ENCODE measurements around the gene OR4N5.
"Not testable (repeated sequence)": the region's sequence is repeated elsewhere in the genome, so short reads cannot be mapped to it uniquely, and the experiment has no call there.

Gene OR4N5, protein sequence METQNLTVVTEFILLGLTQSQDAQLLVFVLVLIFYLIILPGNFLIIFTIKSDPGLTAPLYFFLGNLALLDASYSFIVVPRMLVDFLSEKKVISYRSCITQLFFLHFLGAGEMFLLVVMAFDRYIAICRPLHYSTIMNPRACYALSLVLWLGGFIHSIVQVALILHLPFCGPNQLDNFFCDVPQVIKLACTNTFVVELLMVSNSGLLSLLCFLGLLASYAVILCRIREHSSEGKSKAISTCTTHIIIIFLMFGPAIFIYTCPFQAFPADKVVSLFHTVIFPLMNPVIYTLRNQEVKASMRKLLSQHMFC

GRCh38 chr14:20138520-20138919, at the start of gene OR4N5:
Gene OR4N5 (plus strand): TSS chr14:20138820. CDS start chr14:20143736, 4,916 bp downstream.
- DNase-seq (ENCODE audit: extremely low read depth in 1 of 2, low read depth in 1 of 2) = no peak

DNA sequence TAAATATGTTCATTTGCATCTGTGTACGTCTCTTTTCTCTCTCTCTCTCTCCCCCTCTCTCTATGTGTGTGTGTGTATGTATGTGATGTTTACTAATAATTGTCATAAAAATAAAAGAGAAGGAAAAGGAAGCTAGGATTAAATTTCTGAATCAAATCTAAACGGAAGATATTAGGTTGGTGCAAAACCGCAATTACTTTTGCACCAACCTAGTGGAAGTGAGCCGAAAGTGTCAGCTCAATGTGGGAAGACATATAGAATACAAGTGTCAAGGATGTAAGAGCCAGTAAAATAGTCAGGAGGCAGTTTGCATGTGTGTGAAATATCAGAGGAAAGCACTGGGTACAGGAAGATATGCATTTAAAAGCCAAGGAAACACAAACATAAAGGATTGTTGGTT, 46.6 kb upstream of the OR4N5 start:
- DNase-seq (ENCODE audit: extremely low read depth in 1 of 2, low read depth in 1 of 2) = no peak

DNA sequence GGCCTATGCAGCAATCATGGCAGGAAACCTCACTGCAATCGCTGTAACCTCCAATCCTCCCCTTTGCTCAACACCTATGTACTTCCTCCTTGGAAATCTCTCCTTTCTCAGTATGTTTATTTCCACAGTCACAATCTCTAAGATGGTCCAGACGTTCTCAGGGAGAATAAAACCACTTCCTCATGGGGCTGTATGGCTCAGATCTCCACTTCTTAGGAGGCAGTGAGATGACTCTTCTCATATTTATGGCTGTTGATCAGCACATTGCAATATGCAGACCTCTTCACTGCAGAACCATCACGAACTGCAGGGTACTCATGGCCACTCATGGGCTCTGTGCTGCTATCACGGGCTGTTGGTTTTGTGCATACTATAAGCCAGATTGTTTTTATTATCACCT, 45.2 kb upstream of the OR4N5 start:
- no peak for DNase-seq (ENCODE audit: extremely low read depth in 1 of 2, low read depth in 1 of 2)

- DNase-seq (ENCODE audit: extremely low read depth in 1 of 2, low read depth in 1 of 2) = not testable (repeated sequence)
Measured at GRCh38 chr14:20098926-20099770, 39.5 kb upstream of the OR4N5 start.

DNA sequence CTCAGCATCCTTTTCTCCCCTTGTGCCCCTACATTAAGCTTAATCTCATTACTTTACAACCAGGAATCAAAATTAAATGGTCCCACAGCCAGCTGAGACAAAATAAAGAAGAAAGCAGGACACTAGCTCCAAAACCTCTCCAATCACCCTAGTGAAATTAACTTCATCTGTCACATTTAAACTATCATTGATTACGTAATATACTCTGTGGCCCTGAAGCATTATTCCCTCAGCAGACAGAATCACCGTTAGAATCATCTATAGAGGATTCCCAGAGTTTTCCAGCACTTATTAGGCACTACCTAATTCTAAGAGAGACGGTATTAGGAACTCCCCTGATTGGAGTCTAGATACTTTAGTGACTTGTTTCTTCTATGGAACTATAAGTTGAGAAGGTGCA, 28.2 kb upstream of the OR4N5 start, which contains the start of gene OR4K17:
OR4K17 (plus strand) TSS at position 302 of the 400 bp plus-strand sequence. CDS start 6,761 bp downstream, outside the sequence.
- DNase-seq (ENCODE audit: extremely low read depth in 1 of 2, low read depth in 1 of 2) = no peak

DNA sequence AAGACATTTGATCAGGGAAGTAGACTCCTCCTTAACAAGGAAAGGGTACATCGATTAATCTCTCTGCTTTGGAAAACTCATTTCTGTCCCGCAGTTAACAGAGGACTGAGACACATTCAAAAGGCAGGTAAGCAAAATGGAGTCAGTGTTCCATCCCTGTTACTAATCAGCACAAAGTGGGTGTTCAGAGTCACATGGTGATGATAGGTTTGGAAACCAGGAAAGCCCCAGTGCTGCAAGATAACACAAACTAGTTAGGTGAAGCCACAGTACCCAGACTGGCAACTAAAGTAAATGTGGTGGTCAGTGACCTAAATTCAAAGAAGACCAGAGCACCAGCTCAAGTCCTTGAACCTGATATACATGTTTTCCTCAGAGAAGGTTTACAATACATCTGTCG, 26.3 kb upstream of the OR4N5 start:
- no peak for DNase-seq (ENCODE audit: extremely low read depth in 1 of 2, low read depth in 1 of 2)

GRCh38 chr14:20116748-20117147, 21.9 kb upstream of the OR4N5 start:
- DNase-seq (ENCODE audit: extremely low read depth in 1 of 2, low read depth in 1 of 2) = no peak

- DNase-seq (ENCODE audit: extremely low read depth in 1 of 2, low read depth in 1 of 2) = no peak
Measured at GRCh38 chr14:20118795-20119194, 19.8 kb upstream of the OR4N5 start.

- DNase-seq (ENCODE audit: extremely low read depth in 1 of 2, low read depth in 1 of 2) = no peak
Measured at GRCh38 chr14:20143911-20144310, 5.3 kb downstream of the OR4N5 start.

DNA sequence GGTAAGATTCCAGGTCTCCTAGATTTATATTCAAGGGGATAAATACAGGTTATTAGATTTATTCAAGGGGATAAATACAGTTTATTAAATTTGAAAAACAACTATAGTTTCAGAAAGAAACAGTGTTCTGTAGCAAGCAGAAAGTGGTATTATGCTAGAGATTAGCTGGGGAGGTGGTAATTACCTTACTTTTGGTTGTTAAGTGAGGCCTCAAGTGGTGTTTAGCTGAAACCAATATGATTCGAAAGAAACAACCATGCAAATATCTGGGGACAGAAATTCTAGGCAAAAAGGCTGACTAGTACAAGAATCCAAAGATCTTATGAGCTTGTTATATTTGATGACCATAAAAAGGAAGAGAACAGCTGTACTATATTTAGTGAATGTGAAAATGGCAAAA, 6.2 kb downstream of the OR4N5 start:
- DNase-seq (ENCODE audit: extremely low read depth in 1 of 2, low read depth in 1 of 2) = no peak

- DNase-seq (ENCODE audit: extremely low read depth in 1 of 2, low read depth in 1 of 2) = no peak
Measured at GRCh38 chr14:20164462-20164861, 25.8 kb downstream of the OR4N5 start.

DNA sequence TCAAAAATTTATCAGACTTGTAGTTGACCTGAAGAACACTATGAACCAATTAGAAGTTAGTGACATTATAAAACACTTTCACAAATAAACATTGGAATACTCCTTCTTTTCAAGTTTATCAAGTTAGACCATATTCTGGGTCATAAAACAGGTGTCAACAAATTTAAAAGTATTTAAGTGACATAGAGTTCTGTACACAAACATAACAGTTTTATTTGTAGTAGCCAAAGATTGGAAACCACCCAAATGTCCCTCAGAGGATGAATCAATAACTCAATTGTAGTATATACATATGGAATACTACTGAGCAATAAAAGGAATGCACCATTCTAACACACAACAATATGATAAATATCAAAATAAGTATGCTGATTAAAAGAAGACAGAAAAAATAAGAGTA, 28.5 kb downstream of the OR4N5 start:
- no peak for DNase-seq (ENCODE audit: extremely low read depth in 1 of 2, low read depth in 1 of 2)

GRCh38 chr14:20169852-20170251, 31.2 kb downstream of the OR4N5 start:
- not testable (repeated sequence) for DNase-seq (ENCODE audit: extremely low read depth in 1 of 2, low read depth in 1 of 2)

- not testable (repeated sequence) for DNase-seq (ENCODE audit: extremely low read depth in 1 of 2, low read depth in 1 of 2)
Measured at GRCh38 chr14:20174205-20174604, 35.6 kb downstream of the OR4N5 start.

GRCh38 chr14:20176330-20176729, 37.7 kb downstream of the OR4N5 start:
- DNase-seq (ENCODE audit: extremely low read depth in 1 of 2, low read depth in 1 of 2) = no peak

DNA sequence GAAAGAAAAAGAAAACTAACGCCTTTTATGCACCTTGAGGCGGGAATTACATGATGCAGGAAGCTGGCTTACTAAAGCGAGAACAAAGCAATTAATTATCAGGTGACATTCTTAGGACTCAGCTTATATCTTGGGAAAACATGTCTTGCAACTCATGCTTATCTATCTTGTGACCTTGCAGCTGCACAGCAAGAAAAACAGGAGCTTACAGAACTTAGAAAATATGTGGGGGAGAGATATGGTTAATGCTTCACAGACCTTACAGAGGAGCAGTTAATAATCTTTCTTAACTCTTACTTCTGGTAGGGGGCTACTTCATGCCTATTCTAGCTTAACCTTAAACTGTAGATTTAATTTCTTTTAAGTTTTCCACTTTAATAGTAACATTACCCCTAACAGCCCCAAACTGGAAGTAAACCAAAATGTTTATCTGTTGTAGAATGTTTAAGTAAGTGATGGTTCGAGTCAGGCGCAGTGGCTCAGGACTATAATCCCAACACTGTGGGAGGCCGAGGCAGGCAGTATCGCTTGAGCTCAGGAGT, 38.9 kb downstream of the OR4N5 start:
- DNase-seq (ENCODE audit: extremely low read depth in 1 of 2, low read depth in 1 of 2) = no peak

- DNase-seq (ENCODE audit: extremely low read depth in 1 of 2, low read depth in 1 of 2) = no peak
Measured at GRCh38 chr14:20179218-20179617, 40.6 kb downstream of the OR4N5 start.

- no peak for DNase-seq (ENCODE audit: extremely low read depth in 1 of 2, low read depth in 1 of 2)
Measured at GRCh38 chr14:20179880-20180279, 41.3 kb downstream of the OR4N5 start.

DNA sequence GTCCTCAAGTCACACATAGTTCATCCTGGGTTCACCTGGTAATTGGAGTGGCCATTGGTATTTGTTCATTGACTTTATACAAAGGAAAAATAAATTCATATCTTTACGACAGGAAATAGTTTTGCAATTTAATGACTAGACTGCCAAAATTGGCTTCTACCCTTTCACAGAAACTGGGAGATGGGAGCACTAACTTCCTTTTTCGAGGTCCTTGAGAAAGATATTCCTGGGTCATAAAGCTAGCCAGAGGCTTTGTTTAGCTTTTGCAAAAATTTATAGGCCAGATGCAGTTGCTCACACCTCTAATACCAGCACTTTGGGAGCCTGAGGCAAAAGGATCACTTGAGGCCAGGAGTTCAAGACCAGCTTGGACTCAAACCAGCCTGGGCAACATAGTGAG, 41.9 kb downstream of the OR4N5 start:
- no peak for DNase-seq (ENCODE audit: extremely low read depth in 1 of 2, low read depth in 1 of 2)

DNA sequence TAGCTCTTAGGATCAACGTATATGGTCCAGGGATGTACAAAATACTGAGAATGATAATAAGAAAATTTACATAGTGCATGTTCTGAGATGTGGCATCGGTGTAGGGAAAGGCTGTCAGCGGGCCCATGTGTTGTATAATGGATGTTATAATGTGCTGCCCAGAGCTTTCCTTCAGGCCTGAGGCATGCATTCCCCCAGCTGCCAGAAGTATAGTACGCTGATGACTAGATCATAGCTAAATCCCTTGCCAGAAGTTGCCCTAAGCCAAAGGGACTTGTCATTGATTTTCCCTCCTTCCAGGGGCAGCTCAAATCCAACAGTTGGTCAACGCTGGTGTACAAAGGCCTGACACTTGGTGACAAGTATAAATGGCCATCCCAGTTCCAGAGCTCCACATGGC, 45.6 kb downstream of the OR4N5 start:
- no peak for DNase-seq (ENCODE audit: extremely low read depth in 1 of 2, low read depth in 1 of 2)

DNA sequence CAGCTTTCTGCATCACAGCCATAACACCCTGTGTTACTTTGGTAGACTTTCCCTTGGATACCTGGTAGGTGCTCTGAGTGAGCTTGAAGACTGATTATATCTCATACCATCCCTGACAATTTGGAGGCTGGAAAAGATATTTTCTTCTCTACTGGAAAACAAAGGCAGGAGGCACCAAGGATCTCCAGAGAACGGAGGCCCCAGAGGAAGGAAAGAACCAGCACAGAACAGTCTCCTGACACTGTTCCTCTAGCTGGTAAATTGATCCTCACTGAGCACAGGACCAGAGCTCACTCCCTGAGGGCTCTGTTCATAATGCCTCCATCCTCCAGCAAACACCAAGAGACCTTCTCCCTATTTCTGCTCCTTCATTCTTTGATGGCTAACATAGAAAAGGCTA, 52.0 kb downstream of the OR4N5 start, which contains the start of gene OR11G2:
OR11G2 (plus strand) TSS at position 301 of the 400 bp plus-strand sequence. CDS start 6,542 bp downstream, outside the sequence.
- DNase-seq (ENCODE audit: extremely low read depth in 1 of 2, low read depth in 1 of 2) = no peak

DNA sequence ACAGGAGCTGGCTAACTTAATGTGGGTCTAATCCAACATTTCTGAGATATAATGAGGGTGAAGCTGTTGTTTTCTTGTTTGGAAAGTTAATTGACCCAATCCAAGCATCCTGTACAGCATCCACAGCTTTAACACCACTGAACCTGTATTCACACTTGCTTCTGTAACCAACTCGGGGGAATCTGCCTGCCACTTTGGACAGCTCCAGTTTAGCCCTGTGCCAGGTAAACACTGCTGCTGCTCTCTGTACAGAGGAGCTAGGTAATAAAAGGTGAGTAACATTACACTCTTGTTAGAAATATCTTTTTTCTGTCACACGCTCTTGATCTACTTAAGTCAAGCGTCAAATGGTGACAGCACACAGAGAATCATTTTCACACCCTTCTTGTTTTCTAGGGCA, 52.8 kb downstream of the OR4N5 start:
- no peak for DNase-seq (ENCODE audit: extremely low read depth in 1 of 2, low read depth in 1 of 2)

All from stimulated activated CD8-positive, alpha-beta memory T cell treated with anti-CD3 and anti-CD28 coated beads, Interleukin-7, amount 100 ng/mL, for 48 hours (primary cell).